ENCODE results near the gene SLC1A4. TPM values are rescaled to one million over a fixed set of nuclear protein-coding genes. Genes with fewer than 3 reads are reported as not detected.

SLC1A4 gene
- total and polyA plus RNA-seq, 8 donors: 6.4 to 21.9 (median 7.8) TPM

DNA sequence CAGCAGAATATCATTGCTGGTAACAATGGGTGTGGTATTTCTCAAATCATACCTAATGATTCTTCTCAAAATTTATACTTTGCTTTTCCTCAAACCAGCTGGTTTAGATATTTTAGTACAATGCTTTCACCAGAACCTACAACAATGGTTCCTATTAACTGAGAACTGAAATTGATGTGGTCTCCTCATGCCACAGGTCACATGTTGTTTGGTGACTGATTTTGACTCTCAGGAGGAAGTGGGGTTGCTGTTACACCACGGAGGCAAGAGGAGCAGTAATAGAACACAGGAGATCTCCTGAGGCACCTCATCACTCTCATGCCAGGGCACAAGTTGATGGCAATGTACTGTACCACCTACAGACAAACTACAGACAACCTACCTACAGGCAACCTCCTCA, 64.0 kb downstream of the SLC1A4 start:
- Histone ChIP-seq H3K9me3 (no peaks in the 10 kb centered on the region), H3K4me1 (peaks cover 10 to 36% of the 10 kb centered on the region in 2 donors), H3K27ac (no peak overlapping the region), H3K36me3 (no peaks in the 10 kb centered on the region), H3K4me3 (no peak overlapping the region), H3K27me3 (no peaks in the 10 kb centered on the region)
- no peak for DNase-seq
- ATAC-seq: no peak
- intact Hi-C loops (cut with DNase I): no loop called here
- TF ChIP-seq, protein P1, sequence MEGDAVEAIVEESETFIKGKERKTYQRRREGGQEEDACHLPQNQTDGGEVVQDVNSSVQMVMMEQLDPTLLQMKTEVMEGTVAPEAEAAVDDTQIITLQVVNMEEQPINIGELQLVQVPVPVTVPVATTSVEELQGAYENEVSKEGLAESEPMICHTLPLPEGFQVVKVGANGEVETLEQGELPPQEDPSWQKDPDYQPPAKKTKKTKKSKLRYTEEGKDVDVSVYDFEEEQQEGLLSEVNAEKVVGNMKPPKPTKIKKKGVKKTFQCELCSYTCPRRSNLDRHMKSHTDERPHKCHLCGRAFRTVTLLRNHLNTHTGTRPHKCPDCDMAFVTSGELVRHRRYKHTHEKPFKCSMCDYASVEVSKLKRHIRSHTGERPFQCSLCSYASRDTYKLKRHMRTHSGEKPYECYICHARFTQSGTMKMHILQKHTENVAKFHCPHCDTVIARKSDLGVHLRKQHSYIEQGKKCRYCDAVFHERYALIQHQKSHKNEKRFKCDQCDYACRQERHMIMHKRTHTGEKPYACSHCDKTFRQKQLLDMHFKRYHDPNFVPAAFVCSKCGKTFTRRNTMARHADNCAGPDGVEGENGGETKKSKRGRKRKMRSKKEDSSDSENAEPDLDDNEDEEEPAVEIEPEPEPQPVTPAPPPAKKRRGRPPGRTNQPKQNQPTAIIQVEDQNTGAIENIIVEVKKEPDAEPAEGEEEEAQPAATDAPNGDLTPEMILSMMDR (IDR thresholded peaks at IDR 0.05): no peak

DNA sequence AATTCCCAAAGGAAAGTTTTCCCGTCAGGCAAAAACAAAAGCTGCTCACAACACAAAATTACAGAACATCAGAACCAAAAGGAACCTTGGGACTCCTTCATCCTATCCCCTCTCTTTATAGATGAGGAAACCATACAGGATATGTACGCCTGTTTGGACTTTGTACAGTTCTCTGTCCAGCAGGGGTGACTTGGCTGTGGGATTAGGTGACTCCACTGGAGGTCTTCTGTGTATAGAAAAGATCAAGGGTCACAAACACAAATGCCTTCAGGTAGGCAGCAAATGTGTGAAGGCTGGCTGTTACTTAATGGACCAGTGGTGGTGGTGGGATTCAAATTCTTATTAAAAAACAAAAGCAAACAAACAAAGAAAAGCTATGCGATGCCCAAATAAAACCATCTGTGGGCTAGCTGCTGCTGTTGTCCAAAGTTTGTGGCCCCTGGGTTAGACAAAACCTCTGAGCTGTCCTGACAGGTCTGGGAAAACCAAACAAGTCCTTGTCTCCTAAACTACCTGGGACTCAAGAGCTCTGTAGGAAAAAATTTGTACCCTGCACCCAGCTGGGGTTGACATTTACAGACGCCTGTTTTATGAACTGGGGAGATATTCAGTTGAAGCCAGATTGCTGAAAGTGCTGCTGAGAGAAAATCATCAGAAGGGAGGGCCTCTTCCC, 65.7 kb downstream of the SLC1A4 start:
- Histone ChIP-seq H3K4me3 (peak overlapping the region in 1 of 2 donors; percentile 96), H3K27me3 (no peaks in the 10 kb centered on the region), H3K4me1 (peaks cover 10 to 53% of the 10 kb centered on the region in 2 donors), H3K36me3 (no peaks in the 10 kb centered on the region), H3K9me3 (no peaks in the 10 kb centered on the region), H3K27ac (no peak overlapping the region)
- ATAC-seq: no peak
- TF ChIP-seq, protein P1 (IDR thresholded peaks at IDR 0.05): no peak
- intact Hi-C loops (cut with DNase I): no loop called here
- no peak for DNase-seq

DNA sequence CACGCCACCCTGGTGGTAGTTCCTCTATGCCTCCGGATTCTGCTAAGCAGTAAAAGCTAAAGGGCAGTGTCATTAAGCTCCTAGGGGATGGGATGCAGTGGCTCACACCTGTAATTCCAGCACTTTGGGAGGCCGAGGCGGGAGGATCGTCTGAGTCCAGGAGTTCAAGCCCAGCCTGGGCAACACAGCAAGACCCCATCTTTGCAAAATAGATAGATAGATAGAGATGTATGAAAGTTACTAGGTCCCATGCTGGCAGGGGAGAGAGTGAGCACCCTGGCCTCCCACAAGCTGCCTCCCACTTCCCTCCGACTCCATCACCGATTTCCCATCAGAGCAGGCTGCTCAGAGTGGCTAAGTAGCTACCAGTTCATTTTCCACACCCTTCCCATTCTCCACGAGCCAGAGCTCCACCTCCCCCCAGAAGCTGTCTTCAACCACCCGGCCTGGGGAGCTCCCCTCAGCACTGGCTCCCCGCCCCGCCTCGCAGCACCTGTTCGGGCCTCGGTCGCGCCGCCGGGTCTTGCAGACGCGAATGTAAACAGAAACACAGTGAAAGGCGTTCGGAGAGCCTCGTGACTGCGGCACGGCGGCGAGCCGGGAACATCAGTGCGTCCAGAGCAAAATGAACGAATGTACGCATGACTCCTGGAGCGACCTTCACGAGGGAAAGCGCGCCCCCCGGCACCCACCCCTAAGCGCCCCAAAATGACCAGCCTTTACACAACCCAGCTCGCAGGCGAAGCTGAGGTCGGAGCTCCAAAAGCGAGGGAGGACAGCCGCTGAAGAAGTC, 66.4 kb downstream of the SLC1A4 start:
- Histone ChIP-seq H3K4me1 (peaks cover 10 to 53% of the 10 kb centered on the region in 2 donors), H3K27ac (peak overlapping the region; percentile 84 to 87), H3K4me3 (peak overlapping the region; percentile 79 to 96), H3K27me3 (no peaks in the 10 kb centered on the region), H3K36me3 (no peaks in the 10 kb centered on the region), H3K9me3 (no peaks in the 10 kb centered on the region)
- DNase-seq: peak in 2 of 4 donors; percentile 71 to 89
- intact Hi-C loops (cut with DNase I): no loop called here
- TF ChIP-seq, protein P1 (IDR thresholded peaks at IDR 0.05): no peak
- peak; percentile 56 for ATAC-seq

DNA sequence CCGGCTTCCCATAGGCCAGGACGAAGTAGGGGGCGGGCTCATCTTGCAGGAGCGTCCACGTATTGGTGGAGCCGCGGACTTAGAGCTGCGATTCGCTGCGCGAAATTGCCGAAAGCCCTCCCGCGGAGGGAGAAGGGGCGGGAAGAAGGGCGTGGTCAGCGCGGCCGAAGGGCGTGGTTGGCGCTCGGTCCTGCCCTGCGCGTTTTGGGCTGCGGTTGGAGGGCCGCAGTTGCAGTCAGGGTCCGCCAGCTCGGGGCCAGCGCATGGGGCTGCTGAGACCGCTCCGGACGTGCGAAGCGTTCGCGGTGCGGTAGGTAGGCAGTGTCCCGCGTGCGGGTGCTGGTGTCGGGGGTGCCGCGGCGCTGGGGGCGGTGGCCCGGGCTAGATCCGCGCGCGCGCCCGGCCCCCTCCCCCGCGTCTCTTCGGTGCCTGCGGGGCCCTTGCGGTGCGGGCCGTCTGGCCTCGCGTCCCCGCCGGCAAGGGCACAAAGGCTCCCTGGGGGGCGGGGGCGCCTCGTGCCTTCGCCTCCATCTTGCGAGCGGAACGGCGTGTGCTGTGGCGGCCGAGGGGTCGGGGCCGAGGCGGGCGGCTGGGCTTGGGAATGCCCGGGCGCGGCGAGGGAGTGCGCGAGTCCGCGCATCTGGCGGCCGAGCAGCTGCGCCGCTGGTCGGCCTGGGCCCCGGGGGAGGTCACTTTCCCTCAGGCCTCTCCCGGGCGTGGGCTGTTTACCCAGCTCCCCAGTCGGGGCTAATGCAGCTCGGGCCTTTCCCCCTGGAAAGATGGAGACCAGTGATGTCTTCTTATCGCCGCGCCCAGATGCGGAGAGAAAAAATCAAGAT, 67.2 kb downstream of the SLC1A4 start, which contains the start of gene CEP68:
Gene CEP68 (plus strand): TSS at position 202 of the 839 bp plus-strand sequence. CDS start 13,029 bp downstream, outside the sequence.
- H3K4me1 ChIP-seq: peaks cover 10 to 59% of the 10 kb centered on the region in 2 donors
- no peaks in the 10 kb centered on the region for H3K27me3 ChIP-seq
- peak within 1 kb of the TSS; percentile 79 to 96 for H3K4me3 ChIP-seq
- DNase-seq: peak; percentile 96 to 99 (median 98)
- H3K27ac ChIP-seq: peak within 1 kb of the TSS; percentile 84 to 87
- intact Hi-C loops (cut with DNase I): no loop called here
- TF ChIP-seq, protein P1 (IDR thresholded peaks at IDR 0.05): peak in 1 of 2 donors; percentile 12
- peak; percentile 98 for ATAC-seq
- H3K9me3 ChIP-seq: no peaks in the 10 kb centered on the region
- no peaks in the 10 kb centered on the region for H3K36me3 ChIP-seq

Data from left lung (tissue), 10 donors.